ENCODE measurements around the gene AZIN2.
A peak's percentile ranks its signal among the peaks of the same experiment; 100 is the strongest.
"Not testable (repeated sequence)": the region's sequence is repeated elsewhere in the genome, so short reads cannot be mapped to it uniquely, and the experiment has no call there.

AZIN2 gene

GRCh38 chr1:33131191-33131590 lies 50.2 kb downstream of the AZIN2 start:
- DNase-seq, result no peak

- no peak for DNase-seq
Measured at GRCh38 chr1:33132549-33132948, 51.6 kb downstream of the AZIN2 start.

DNA sequence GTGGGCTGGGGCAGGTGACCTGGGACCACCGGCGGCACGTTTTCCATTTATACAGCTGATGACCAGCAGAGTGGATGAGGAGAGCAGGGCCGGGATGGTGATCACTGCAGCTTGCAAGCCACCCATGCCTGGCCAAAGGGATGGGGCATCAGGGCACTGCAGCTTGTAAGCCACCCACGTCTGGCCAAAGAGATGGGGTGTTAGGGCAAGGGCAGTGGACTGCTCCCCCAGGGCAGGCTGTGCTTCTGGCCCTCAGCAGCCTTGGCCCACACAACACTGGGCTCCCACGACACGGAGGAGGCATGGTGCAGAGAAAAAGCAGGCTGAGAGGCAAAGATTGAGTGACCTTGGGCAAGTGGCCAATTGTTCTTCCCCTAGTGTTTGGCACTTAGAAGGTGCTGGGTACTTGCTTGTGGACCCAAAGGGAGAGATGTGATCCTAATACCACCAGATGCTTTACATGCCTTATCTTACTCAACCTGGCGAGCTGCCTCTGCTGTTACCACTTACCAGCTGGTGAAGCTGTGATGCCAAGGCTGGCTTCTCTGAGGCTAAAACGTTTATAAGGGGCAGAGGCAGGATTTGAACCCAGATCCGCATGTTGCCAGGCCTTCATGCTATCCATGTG lies 52.6 kb downstream of the AZIN2 start:
- no peak for DNase-seq

GRCh38 chr1:33136041-33136440 lies 55.1 kb downstream of the AZIN2 start:
- not testable (repeated sequence) for DNase-seq

DNA sequence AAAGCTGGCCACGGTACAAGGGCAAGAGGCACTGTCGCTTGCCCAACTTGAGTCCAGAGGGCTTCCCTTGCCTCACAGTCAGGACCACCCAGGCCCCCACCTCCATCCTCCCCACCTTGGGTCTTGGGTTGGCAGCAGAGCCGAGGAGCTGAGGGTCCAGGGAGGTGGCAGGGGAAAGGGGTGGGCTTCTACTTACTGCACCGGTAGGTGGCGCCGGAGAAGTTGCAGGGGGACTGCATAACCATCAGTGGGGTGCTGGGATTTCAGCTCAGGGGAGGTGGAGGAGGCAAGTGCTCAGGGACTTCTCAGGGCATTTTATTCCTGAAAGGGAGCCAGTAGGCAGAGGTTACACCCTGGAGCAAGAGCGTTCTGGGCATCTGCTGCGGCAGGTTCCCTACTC lies 56.8 kb downstream of the AZIN2 start:
- DNase-seq, result no peak

GRCh38 chr1:33140153-33141149 lies 59.5 kb downstream of the AZIN2 start:
- no peak for DNase-seq

GRCh38 chr1:33141216-33141615 lies 60.3 kb downstream of the AZIN2 start:
- DNase-seq, result no peak

DNA sequence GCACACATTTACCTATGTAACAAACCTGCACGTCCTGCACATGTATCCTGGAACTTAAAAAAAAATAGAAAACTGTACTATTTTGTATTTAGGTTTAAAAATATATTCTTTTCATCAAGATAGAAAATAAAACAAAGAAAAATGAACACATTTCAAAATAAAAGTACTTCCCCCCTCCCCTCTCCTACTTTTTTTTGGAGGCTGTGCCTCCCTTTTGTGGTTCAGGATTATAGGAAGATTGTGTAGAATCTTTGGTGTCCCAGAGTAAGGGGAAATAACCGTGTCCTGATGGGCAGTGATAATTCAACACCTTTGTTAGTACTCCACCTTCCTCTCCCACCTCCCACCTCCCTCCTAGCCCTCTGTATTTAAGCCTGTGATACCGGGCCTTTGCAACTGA lies 60.8 kb downstream of the AZIN2 start:
- DNase-seq, result no peak

DNA sequence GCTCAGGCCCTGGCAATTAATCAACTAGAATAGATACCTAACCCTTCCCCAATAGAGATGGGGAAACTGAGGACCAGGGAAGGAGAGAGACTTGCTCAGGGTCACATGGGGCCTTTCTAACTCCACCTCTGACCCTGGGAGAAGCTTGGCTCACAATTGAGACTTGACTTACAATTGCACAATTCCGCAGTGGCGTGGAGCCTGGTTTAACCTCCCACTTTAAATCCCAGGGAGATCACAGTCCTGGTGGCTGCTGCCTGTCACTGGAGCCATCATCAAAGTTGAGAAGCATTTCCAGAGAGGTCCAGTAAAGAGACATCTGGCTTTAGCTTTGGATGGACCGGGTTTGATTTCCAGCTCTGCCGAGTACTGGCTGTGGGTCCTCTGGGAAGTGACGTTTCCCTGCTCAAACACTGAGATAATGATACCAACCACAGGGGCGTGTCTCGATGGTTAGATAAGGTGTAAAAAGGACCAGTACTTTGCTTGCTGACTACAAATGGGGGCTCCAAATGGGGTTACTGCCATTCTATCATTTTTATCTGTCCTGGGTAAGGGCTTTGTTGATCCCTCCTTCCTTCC lies 61.6 kb downstream of the AZIN2 start:
- DNase-seq, result no peak

DNA sequence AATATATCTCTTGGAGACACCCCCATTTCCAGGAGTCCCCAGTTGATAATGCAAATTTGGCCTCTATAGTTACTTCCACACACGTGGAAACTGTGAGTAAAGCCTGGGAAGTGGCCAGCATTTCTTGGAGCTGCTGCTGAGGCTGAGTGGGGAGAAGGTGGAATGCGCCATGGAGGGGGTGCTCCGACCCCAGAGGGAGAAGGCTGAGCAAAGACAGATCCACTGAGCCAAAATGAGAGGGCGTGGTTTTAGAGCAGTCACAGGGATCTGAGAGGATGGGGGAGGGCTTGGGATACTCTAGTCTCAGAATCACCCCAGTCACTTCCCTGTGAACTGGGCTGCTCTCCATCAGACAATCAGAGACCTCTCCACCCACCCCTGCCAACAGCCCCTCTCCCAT lies 62.2 kb downstream of the AZIN2 start:
- DNase-seq, result no peak

- DNase-seq, result no peak
Measured at GRCh38 chr1:33143698-33144097, 62.7 kb downstream of the AZIN2 start.

- no peak for DNase-seq
Measured at GRCh38 chr1:33146003-33146402, 65.0 kb downstream of the AZIN2 start.

- DNase-seq, result no peak
Measured at GRCh38 chr1:33147275-33147996, 66.5 kb downstream of the AZIN2 start.

- no peak for DNase-seq
Measured at GRCh38 chr1:33147997-33148314, 67.0 kb downstream of the AZIN2 start.

DNA sequence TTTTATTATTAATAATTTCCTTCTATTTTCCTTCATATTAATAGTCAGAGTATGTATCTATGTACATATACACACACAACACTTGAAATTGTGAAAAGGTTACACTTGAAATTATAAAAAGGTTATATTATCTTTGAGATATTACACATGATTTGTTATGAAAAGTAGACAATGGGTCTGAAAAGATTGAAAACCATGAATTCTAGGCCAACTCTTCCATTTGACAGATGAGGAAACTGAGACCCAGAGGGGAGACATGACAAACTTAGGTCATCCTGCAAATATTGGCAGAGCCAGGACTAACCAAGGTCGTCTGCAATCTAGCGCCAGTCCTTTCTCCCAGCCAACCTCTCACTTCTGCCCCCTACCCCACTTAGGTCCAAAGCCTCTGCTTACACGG lies 67.7 kb downstream of the AZIN2 start:
- DNase-seq, result no peak

DNA sequence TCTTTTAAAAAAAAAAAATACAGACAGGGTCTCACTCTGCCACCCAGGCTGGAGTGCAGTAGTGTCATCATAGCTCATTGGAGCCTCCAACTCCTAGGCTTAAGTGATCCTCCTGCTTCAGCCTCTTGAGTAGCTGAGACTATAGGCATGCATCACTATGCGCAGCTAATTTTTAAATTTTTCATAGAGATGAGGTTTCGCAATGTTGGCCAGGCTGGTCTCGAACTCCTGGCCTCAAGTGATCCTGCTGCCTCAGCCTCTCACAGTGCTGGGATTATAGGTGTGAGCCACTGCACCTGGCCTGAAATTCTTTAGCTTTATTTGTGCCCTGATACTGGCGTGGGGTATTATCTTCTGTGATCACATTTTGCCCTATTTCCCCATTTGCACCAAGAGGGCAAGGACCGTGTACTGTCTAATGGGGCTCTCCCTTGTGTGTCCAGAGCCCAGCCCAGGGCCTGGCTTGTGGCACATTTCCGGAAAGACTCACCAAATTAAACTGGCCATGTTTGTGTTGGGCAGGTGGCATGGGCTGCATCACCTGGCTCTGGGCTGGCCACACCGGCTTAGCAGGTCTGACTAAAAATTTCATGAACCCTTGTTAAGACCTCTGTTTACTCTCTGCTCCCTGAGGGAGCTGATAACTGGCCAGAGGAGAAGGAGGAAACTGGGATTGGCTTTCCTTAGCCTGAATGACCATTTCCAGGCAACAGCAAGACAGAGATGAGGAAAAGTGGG lies 68.7 kb downstream of the AZIN2 start:
- no peak for DNase-seq

- no peak for DNase-seq
Measured at GRCh38 chr1:33150522-33150921, 69.6 kb downstream of the AZIN2 start.

DNA sequence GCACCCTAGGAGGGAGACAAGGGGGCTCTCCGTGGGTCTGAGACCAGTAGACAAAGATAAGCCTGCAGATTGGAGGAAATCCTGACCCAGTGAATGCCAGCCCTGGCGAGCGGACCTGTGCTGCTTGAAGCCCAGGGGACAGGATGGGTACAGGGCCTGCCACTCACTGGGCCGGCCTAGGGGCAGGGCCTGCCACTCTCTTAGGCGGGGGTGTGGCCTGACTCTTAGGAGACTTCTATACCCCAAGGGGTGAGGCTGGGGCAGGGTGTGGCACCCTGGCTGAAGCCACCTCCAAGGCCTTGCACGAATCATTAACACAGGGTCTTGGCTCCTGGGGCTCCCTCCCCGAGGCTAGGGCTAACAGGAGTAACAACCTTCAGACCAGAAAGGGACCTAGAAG lies 70.2 kb downstream of the AZIN2 start:
- DNase-seq, result no peak

DNA sequence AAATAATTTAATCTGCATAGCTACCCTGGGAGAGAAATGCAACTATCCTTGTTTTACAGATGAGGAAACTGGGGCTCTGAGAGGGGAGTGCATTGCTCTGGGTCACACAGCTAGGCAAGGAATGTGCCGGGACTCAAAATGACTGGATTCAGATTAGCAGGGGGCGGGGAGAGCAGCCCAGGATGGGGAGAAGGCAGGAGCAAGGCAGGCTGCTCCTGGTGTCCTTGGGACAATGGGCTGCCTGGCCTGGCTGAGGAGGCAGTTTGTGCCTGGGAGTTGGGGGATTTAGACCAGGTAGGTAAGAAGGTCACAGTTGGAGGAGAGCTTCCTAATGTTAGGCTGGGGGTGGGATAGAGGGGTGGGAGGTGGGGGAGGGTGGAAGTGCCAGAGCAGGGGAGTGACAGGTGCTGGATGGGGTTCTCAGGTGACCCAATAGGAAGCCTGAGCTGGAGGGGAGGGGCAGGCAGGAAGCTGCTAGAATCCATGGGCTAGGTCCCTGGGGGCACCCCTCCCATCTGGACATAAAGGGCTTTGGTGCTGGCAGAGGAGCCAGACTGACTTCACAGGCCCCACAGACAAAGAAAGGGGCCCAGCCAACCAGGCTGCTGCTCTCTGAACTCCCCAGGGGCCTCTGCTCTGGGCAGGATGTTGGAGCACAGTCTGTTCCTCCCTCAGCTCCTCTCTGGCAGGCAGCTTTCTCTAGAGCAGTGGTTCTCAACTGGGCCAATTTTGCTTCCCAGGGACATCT lies 71.9 kb downstream of the AZIN2 start:
- DNase-seq, result peak; percentile 69

- no peak for DNase-seq
Measured at GRCh38 chr1:33153650-33154049, 72.7 kb downstream of the AZIN2 start.

DNA sequence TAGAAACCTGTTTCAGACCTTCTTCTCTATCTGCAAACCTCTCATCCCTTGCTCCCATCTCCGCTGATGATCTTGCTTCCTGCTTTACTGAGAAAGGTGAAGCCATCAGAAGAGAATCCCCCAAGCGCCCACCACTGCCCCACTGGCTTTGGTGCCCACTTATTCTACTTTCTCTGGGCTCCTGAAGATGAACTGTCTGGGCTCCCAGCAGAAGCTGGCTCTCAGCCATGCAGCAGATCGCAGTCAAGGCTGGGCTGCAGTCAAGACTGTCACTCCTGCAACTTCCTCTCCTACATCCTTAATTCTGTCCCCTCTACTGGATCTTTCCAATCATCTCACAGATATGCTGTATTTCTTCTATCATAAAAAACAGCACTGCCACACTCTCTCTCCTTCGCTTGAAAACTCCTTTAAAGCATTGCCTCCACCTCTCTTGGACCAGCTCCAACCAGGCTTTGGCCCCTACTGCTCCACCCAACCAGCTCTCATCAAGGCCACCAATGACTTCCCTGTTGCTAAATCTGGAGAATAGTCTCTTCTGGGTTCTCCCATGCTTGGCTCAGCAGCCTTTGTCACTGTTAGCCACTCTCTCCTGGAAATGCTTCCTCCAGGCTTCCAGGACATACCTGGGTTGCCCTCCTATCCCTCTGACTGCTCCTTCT lies 75.1 kb downstream of the AZIN2 start:
- no peak for DNase-seq

Measured in NCI-H526 treated with DMSO at 0.1 percent for 48 hours (cell line).